Keratinocyte (primary cell): ENCODE data around the gene SMYD5. TPM values are rescaled to one million over a fixed set of nuclear protein-coding genes. Genes with fewer than 3 reads are reported as not detected.

Source experiments
- DNase-seq: peaks from one replicate; pipeline ENCODE4 v3.0.0-alpha.2; 2011; ENCODE audit warnings: low read depth, missing footprints, low spot score
- FAIRE-seq: peaks from 2 replicates; lab custom pipeline; 2011; peaks lifted over from hg19 to GRCh38; lab: Jason Lieb, UNC
- H2AFZ ChIP-seq: 2 replicates; pipeline ENCODE4 v1.6.0; 2012; ENCODE audit warnings: low read length, control low read depth, inconsistent platforms; ENCODE audit not compliant: control insufficient read depth
- H3K27ac ChIP-seq: 2 replicates; pipeline ENCODE4 v1.5.1; 2011; ENCODE audit warnings: low read length; ENCODE audit not compliant: control insufficient read depth, insufficient read depth
- H3K27me3 ChIP-seq: 3 replicates; pipeline ENCODE4 v1.6.0; 2011; ENCODE audit warnings: low read length; ENCODE audit not compliant: control insufficient read depth, insufficient read depth; ENCODE audit errors: extremely low read depth
- H3K36me3 ChIP-seq, 2 experiments: 2 replicates in 1 of 2; 3 replicates in 1 of 2; pipeline ENCODE4 v1.5.1; 2011; ENCODE audit warnings: low read length in 2 of 2, mild to moderate bottlenecking in 1 of 2; ENCODE audit not compliant: control insufficient read depth in 2 of 2, insufficient read depth in 2 of 2; ENCODE audit errors: extremely low read depth in 1 of 2
- H3K4me1 ChIP-seq: 3 replicates; pipeline ENCODE4 v1.5.1; 2011; ENCODE audit warnings: low read length; ENCODE audit not compliant: control insufficient read depth, insufficient read depth; ENCODE audit errors: extremely low read depth
- H3K4me2 ChIP-seq: 3 replicates; pipeline ENCODE4 v1.6.0; 2011; ENCODE audit warnings: low read depth, low read length; ENCODE audit not compliant: control insufficient read depth, insufficient read depth; ENCODE audit errors: extremely low read depth
- H3K4me3 ChIP-seq, 3 experiments: fragments of 200-600 bp in 1 of 3; sonication (generic) in 1 of 3; 2 replicates in 2 of 3; 3 replicates in 1 of 3; pipeline ENCODE4 v1.5.1; 2011 to 2016; ENCODE audit warnings: low read length in 3 of 3, mild to moderate bottlenecking in 3 of 3, control low read depth in 2 of 3, inconsistent platforms in 1 of 3, low read depth in 1 of 3, mixed read lengths in 1 of 3, mixed run types in 1 of 3, moderate library complexity in 1 of 3; ENCODE audit not compliant: control insufficient read depth in 2 of 3, insufficient read depth in 2 of 3; ENCODE audit errors: extremely low read depth in 1 of 3
- H3K79me2 ChIP-seq: 2 replicates; pipeline ENCODE4 v1.6.0; 2012; ENCODE audit warnings: low read length; ENCODE audit not compliant: control insufficient read depth, insufficient read depth
- H3K9ac ChIP-seq: 3 replicates; pipeline ENCODE4 v1.6.0; 2011; ENCODE audit warnings: low read length; ENCODE audit not compliant: control insufficient read depth, insufficient read depth; ENCODE audit errors: extremely low read depth
- H3K9me1 ChIP-seq: 3 replicates; pipeline ENCODE4 v1.6.0; 2011; ENCODE audit warnings: low read length; ENCODE audit not compliant: control insufficient read depth, insufficient read depth; ENCODE audit errors: extremely low read depth
- H3K9me3 ChIP-seq: 2 replicates; pipeline ENCODE4 v1.5.1; 2012; ENCODE audit warnings: low read depth, low read length; ENCODE audit not compliant: control insufficient read depth
- H4K20me1 ChIP-seq: 3 replicates; pipeline ENCODE4 v1.6.0; 2011; ENCODE audit warnings: low read length; ENCODE audit not compliant: control insufficient read depth, insufficient read depth; ENCODE audit errors: extremely low read depth
- CTCF ChIP-seq, 3 experiments: IDR thresholded peaks in 1 of 3; conservative IDR thresholded peaks in 1 of 3; optimal IDR thresholded peaks in 1 of 3; 2 replicates in 2 of 3; 3 replicates in 1 of 3; pipeline versions ENCODE3 to v1.5.1; 2011; ENCODE audit warnings: low read length in 3 of 3, mild to moderate bottlenecking in 3 of 3, moderate library complexity in 2 of 3, control low read depth in 1 of 3, inconsistent platforms in 1 of 3; ENCODE audit not compliant: insufficient read depth in 2 of 3; ENCODE audit errors: extremely low read depth in 1 of 3
- EZH2 ChIP-seq: IDR thresholded peaks from one replicate; pipeline ENCODE4 v1.6.1; 2012; ENCODE audit warnings: inconsistent platforms, mild to moderate bottlenecking, low read length, moderate library complexity
- dilution Hi-C: fragments of 300-500 bp; cut with MboI; formaldehyde crosslinking; loops from one replicate; pipeline ENCODE4 v1.7.0; 2020; ENCODE audit warnings: low sequenced_read_pairs; ENCODE audit not compliant: extremely low pct_ligation_motif_present
- polyA plus RNA-seq, 5 experiments: library from polyadenylated mRNA; depleted of rRNA in 3 of 5; stranded (reverse) in 3 of 5; stranded (forward) in 1 of 5; unstranded in 1 of 5; fragments of >200 nt; gene quantifications; 1 replicate in 1 of 5; 2 replicates in 3 of 5; 3 replicates in 1 of 5; pipeline versions ENCODE4 v1.2.1 to v1.2.3, GENCODE V29; 2011 to 2012; ENCODE audit warnings: missing spikeins in 2 of 5, low read depth in 1 of 5, low replicate concordance in 1 of 5

The SMYD5 gene
- polyA plus RNA-seq, 1 donor (not counting 4 experiments of a cell fraction or from before 2014, with no cell fraction given), result 18.6 TPM

DNA sequence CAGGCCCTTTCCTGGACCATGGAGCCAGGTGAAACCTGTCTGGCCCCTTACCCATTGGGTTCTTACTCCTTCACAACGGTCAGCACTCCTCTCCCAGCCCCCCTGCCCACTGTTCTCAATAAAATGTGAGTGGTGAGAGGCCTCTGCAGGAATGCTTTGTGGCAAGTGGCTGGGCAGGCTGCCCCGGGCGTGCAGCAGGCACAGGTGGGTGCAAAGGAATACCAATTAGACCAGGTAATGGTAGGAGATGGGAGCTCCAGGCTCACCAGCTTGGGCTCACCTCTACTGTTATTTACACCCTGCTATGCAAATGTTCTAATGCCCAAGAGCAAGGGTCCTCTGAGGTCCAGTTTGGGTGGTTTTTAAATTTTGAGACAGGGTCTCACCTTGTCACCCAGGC, 13.0 kb downstream of the SMYD5 start:
- dilution Hi-C loops, result no loop called here
- Histone ChIP-seq H3K27ac (no peak overlapping the region), H3K9me3 (no peaks in the 10 kb centered on the region), H4K20me1 (no peaks in the 10 kb centered on the region), H3K9ac (no peak overlapping the region), H3K27me3 (no peaks in the 10 kb centered on the region), H3K9me1 (no peaks in the 10 kb centered on the region), H3K79me2 (no peaks in the 10 kb centered on the region), H3K4me3 (no peak overlapping the region), H2AFZ (no peak overlapping the region), H3K36me3 (peaks cover 16% of the 10 kb centered on the region in 2 experiments), H3K4me1 (no peaks in the 10 kb centered on the region), H3K4me2 (no peak overlapping the region)
- TF ChIP-seq EZH2 (no peak), CTCF (optimal IDR thresholded peaks at IDR 0.05 in 1 of 3, IDR thresholded peaks at IDR 0.05 in 1 of 3, conservative IDR thresholded peaks at IDR 0.05 in 1 of 3; ENCODE audit: extremely low read depth in 1 of 3, insufficient read depth in 2 of 3, low read length in 3 of 3) (no peak)
- DNase-seq, result no peak
- FAIRE-seq, result no peak

DNA sequence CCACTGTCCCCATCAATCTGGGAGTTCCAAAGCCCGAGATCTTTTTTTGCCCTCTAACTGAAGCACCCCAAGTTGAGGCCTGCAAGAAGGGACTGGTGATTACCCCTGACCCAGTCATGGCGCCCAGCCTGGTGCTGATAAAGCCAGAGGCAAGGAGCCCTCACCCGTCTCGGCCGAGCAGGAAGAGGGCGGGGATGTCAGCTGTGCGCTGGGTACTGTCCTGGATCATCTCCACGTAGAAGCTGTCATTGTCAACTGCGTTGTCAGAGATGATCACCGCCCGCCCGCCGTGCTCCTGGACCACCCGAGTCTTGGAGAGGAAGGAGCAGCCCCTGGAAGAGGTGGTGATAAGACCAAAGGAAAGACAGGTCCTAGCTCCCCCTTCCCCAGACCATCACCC, 14.6 kb downstream of the SMYD5 start:
- H3K79me2 ChIP-seq, result no peaks in the 10 kb centered on the region
- TF ChIP-seq EZH2, result no peak
- TF ChIP-seq CTCF (optimal IDR thresholded peaks at IDR 0.05 in 1 of 3, IDR thresholded peaks at IDR 0.05 in 1 of 3, conservative IDR thresholded peaks at IDR 0.05 in 1 of 3; ENCODE audit: extremely low read depth in 1 of 3, insufficient read depth in 2 of 3, low read length in 3 of 3), result no peak
- no peaks in the 10 kb centered on the region for H3K9me1 ChIP-seq
- H3K27me3 ChIP-seq, result no peaks in the 10 kb centered on the region
- dilution Hi-C loops, result no loop called here
- H3K9ac ChIP-seq, result no peak overlapping the region
- DNase-seq (no peak), FAIRE-seq (no peak)
- no peaks in the 10 kb centered on the region for H4K20me1 ChIP-seq
- no peaks in the 10 kb centered on the region for H3K9me3 ChIP-seq
- H3K36me3 ChIP-seq, result peaks cover 7 to 8% of the 10 kb centered on the region in 2 experiments
- H2AFZ ChIP-seq, result no peak overlapping the region
- no peak overlapping the region for H3K4me2 ChIP-seq
- H3K4me3 ChIP-seq, result no peak overlapping the region
- peaks cover 7% of the 10 kb centered on the region for H3K4me1 ChIP-seq
- no peak overlapping the region for H3K27ac ChIP-seq
